DMS53 (cell line): ENCODE data around the gene ZNF423.
"Not testable (repeated sequence)": the region's sequence is repeated elsewhere in the genome, so short reads cannot be mapped to it uniquely, and the experiment has no call there.

Experiments used
- DNase-seq: peaks from one replicate; lab custom pipeline; 2025; lab: John Stamatoyannopoulos, UW

The ZNF423 gene

GRCh38 chr16:49696414-49697101 lies 159.4 kb downstream of the ZNF423 start:
- DNase-seq = no peak

- no peak for DNase-seq
Measured at GRCh38 chr16:49695782-49696413, 160.0 kb downstream of the ZNF423 start.

GRCh38 chr16:49693445-49693844 lies 162.5 kb downstream of the ZNF423 start:
- DNase-seq = no peak

- no peak for DNase-seq
Measured at GRCh38 chr16:49690778-49691177, 165.1 kb downstream of the ZNF423 start.

- DNase-seq = no peak
Measured at GRCh38 chr16:49688036-49688697, 167.7 kb downstream of the ZNF423 start.

- no peak for DNase-seq
Measured at GRCh38 chr16:49687476-49688002, 168.4 kb downstream of the ZNF423 start.

GRCh38 chr16:49684696-49685095 lies 171.2 kb downstream of the ZNF423 start:
- no peak for DNase-seq

- DNase-seq = no peak
Measured at GRCh38 chr16:49682577-49683165, 173.2 kb downstream of the ZNF423 start.

- DNase-seq = no peak
Measured at GRCh38 chr16:49681217-49681883, 174.6 kb downstream of the ZNF423 start.

- DNase-seq = no peak
Measured at GRCh38 chr16:49679095-49679494, 176.8 kb downstream of the ZNF423 start.

- DNase-seq = not testable (repeated sequence)
Measured at GRCh38 chr16:49677661-49678060, 178.3 kb downstream of the ZNF423 start.

- no peak for DNase-seq
Measured at GRCh38 chr16:49675413-49675812, 180.5 kb downstream of the ZNF423 start.

GRCh38 chr16:49674990-49675389 lies 180.9 kb downstream of the ZNF423 start:
- DNase-seq = no peak

GRCh38 chr16:49674351-49674851 lies 181.5 kb downstream of the ZNF423 start:
- no peak for DNase-seq

- no peak for DNase-seq
Measured at GRCh38 chr16:49673442-49673841, 182.5 kb downstream of the ZNF423 start.

GRCh38 chr16:49672753-49673152 lies 183.2 kb downstream of the ZNF423 start:
- DNase-seq = no peak

GRCh38 chr16:49671333-49671732 lies 184.6 kb downstream of the ZNF423 start:
- no peak for DNase-seq

- DNase-seq = no peak
Measured at GRCh38 chr16:49670627-49671026, 185.3 kb downstream of the ZNF423 start.

- no peak for DNase-seq
Measured at GRCh38 chr16:49665482-49666230, 190.3 kb downstream of the ZNF423 start.

GRCh38 chr16:49664221-49665215 lies 191.4 kb downstream of the ZNF423 start:
- DNase-seq = no peak
